Chondrocyte (in vitro differentiated cells): ENCODE results near the gene DUSP16. TPM values are rescaled to one million over a fixed set of nuclear protein-coding genes. Genes with fewer than 3 reads are reported as not detected.

Experiments
- DNase-seq: peaks from one replicate; pipeline ENCODE4 v3.0.0; 2021; ENCODE audit warnings: mixed read lengths, low spot score
- H3K27ac Mint-ChIP-seq: one replicate; pipeline ENCODE4 v1.8.0; 2021; ENCODE audit warnings: mild to moderate bottlenecking, moderate library complexity, mixed read lengths; ENCODE audit not compliant: unreplicated experiment
- H3K27me3 Mint-ChIP-seq: 2 replicates; pipeline ENCODE4 v1.8.0; 2021; ENCODE audit warnings: low read depth, mixed read lengths
- H3K36me3 Mint-ChIP-seq: 2 replicates; pipeline ENCODE4 v1.8.0; 2021; ENCODE audit warnings: low read depth, mixed read lengths
- H3K4me1 Mint-ChIP-seq: 2 replicates; pipeline ENCODE4 v1.8.0; 2021; ENCODE audit warnings: low read depth, mild to moderate bottlenecking, mixed read lengths
- H3K4me3 Mint-ChIP-seq: one replicate; pipeline ENCODE4 v1.8.0; 2021; ENCODE audit warnings: mild to moderate bottlenecking, moderate library complexity, mixed read lengths; ENCODE audit not compliant: unreplicated experiment
- H3K9me3 Mint-ChIP-seq: 2 replicates; pipeline ENCODE4 v1.8.0; 2021; ENCODE audit warnings: low read depth, mixed read lengths
- CTCF ChIP-seq: fragments of 200-600 bp; sonication (generic); IDR thresholded peaks from 2 replicates; pipeline ENCODE4 v1.5.0; 2021; ENCODE audit warnings: antibody characterized with exemption, mild to moderate bottlenecking, moderate library complexity
- total RNA-seq: library from RNA; stranded (reverse); gene quantifications from 3 replicates; pipeline ENCODE4 v1.2.1, GENCODE V29; 2021

DUSP16 gene
- total RNA-seq, 1 donor from 2014 or later = 13.7 TPM

GRCh38 chr12:12483438-12483837, 79.2 kb downstream of the DUSP16 start:
- no peak for TF ChIP-seq CTCF
- Mint-ChIP-seq H3K27ac (no peak overlapping the region), H3K4me3 (no peak overlapping the region), H3K27me3 (no peaks in the 10 kb centered on the region), H3K4me1 (peaks cover 14% of the 10 kb centered on the region), H3K9me3 (no peaks in the 10 kb centered on the region), H3K36me3 (peaks cover 12% of the 10 kb centered on the region)
- no peak for DNase-seq

DNA sequence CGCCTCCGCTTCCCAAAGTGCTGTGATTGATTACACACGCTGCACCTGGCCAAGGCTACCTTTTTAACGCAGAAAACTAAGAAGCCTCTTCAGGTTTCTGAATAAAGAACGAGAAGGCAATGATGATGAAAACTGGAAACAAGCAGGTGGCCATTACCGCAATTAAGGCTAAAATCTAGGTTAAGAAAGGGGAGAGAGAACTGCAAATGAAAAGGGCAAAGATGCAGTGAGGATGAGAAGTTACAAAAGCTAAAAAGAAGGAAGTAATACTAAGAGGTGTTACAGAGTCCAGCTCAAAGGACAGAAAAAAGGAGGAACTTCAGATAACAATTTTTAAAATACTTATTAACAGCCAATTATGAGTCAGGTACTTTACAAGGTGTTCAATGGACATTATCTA, 79.7 kb downstream of the DUSP16 start:
- Mint-ChIP-seq H3K36me3 (peaks cover 12% of the 10 kb centered on the region), H3K9me3 (no peaks in the 10 kb centered on the region), H3K27me3 (no peaks in the 10 kb centered on the region), H3K27ac (no peak overlapping the region), H3K4me1 (peaks cover 9% of the 10 kb centered on the region), H3K4me3 (no peak overlapping the region)
- DNase-seq = no peak
- TF ChIP-seq CTCF = no peak

DNA sequence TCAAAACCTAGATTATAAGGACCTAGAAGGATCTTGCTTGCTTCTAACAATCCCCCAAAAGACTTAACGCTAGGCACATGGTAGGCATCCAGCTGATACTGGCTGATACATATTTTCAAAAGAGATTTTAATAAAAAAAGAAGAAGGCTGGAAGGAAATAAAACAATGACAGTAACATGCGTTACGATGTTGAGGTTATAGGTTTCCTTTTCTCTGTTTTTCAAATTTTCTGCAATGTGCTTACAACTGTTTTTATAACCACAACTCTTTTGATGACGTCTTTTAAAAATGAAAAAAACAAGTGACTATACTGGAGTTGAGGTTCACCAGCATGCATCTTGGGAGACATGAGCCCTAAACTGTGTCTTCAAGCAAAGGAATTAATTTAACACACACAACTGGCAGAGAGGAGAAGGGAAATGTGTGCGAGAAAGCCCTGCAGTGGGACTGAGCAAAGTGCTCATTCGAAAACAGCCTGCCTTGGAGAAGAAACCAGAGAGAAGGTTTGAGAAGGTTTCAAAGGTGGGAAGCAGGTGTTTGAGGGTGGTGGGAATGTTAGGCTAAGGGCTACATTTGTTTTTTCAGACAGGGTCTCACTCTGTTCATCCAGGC, 80.4 kb downstream of the DUSP16 start:
- H3K27me3 Mint-ChIP-seq = no peaks in the 10 kb centered on the region
- DNase-seq = no peak
- peaks cover 3% of the 10 kb centered on the region for H3K4me1 Mint-ChIP-seq
- no peak for TF ChIP-seq CTCF
- no peak overlapping the region for H3K4me3 Mint-ChIP-seq
- peaks cover 16% of the 10 kb centered on the region for H3K36me3 Mint-ChIP-seq
- H3K27ac Mint-ChIP-seq = no peak overlapping the region
- H3K9me3 Mint-ChIP-seq = no peaks in the 10 kb centered on the region

DNA sequence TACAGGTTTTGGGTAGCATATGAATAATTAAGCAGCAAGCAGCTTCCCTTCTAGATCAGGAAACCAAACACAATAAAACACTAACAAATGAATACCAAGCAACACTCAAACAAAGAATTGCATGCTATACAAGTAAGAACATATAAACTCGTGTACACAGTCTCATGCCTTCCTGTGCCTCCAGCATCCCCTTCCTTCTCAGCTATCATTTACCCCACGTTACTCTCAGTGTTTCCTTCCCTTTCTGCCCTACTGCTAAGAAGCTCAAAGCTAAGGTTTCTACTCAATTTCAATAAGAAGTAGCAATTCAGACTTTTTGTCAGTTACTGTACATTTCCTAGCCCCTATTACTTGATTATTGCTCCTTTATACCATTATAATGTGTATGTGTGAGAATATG, 81.0 kb downstream of the DUSP16 start:
- no peak for DNase-seq
- Mint-ChIP-seq H3K27ac (no peak overlapping the region), H3K4me3 (no peak overlapping the region), H3K27me3 (no peaks in the 10 kb centered on the region), H3K36me3 (peaks cover 21% of the 10 kb centered on the region), H3K4me1 (no peaks in the 10 kb centered on the region), H3K9me3 (no peaks in the 10 kb centered on the region)
- no peak for TF ChIP-seq CTCF

- no peak overlapping the region for H3K4me3 Mint-ChIP-seq
- H3K9me3 Mint-ChIP-seq = no peaks in the 10 kb centered on the region
- DNase-seq = no peak
- no peak overlapping the region for H3K27ac Mint-ChIP-seq
- H3K27me3 Mint-ChIP-seq = no peaks in the 10 kb centered on the region
- TF ChIP-seq CTCF = no peak
- H3K36me3 Mint-ChIP-seq = peaks cover 21% of the 10 kb centered on the region
- H3K4me1 Mint-ChIP-seq = no peaks in the 10 kb centered on the region
Measured at GRCh38 chr12:12480074-12480473, 82.6 kb downstream of the DUSP16 start.
